ENCODE data around the gene ATP13A5.

DNA sequence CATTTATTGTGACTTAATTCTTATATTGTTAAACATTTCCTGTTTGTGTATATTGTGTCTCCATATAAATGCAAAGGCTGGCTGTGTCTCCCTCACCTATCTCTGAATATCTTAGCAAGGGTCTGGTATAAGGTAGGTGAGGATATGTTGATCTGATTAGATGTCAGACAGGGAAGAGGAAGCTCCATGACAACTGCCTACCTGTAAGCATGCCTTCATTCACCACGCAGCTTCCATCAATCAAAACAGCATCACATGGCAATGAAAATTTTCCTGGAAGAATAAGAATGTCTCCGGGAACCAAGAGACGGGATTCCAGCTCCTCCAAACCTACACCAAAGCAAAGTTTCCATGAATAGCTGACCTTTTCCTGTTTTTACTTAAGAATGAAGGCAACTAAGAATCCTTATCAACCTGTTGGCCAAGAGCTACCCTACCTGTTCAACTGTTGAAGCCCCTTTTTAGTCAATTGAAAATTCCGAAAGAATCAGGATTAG, 34.8 kb downstream of the ATP13A5 start:
- TF ChIP-seq TAF1 (IDR thresholded peaks at IDR 0.05; ENCODE audit: borderline replicate concordance, low read depth, low read length) (no peak), POLR2A (IDR thresholded peaks at IDR 0.05; ENCODE audit: low read depth, low read length) (no peak)

Data from GM12892 (cell line).